Skeletal muscle tissue (tissue), 4 donors: Measurements from ENCODE around the gene PTPDC1. TPM values are rescaled to one million over a fixed set of nuclear protein-coding genes. Genes with fewer than 3 reads are reported as not detected.
A peak's percentile ranks its signal among the peaks of the same experiment; 100 is the strongest.

Experiments
- H3K27ac ChIP-seq: one replicate; pipeline ENCODE4 v1.7.0; 2013; ENCODE audit warnings: mild to moderate bottlenecking, low read depth, low read length, inconsistent platforms
- H3K27me3 ChIP-seq, 3 donors: one replicate each; pipeline ENCODE4 v1.7.0; 2013; ENCODE audit warnings: low read length in 3 of 3; ENCODE audit not compliant: control insufficient read depth in 3 of 3, insufficient read depth in 3 of 3
- H3K36me3 ChIP-seq, 3 donors: one replicate each; pipeline ENCODE4 v1.7.0; 2013; ENCODE audit warnings: low read length in 3 of 3; ENCODE audit not compliant: control insufficient read depth in 3 of 3, insufficient read depth in 3 of 3
- H3K4me1 ChIP-seq, 3 donors: one replicate each; pipeline ENCODE4 v1.7.0; 2013; ENCODE audit warnings: low read length in 3 of 3, mild to moderate bottlenecking in 3 of 3; ENCODE audit not compliant: control insufficient read depth in 3 of 3, insufficient read depth in 3 of 3
- H3K4me3 ChIP-seq, 3 donors: one replicate each; pipeline ENCODE4 v1.7.0; 2013; ENCODE audit warnings: low read length in 3 of 3
- H3K9ac ChIP-seq, 3 donors: one replicate each; pipeline ENCODE4 v1.7.0; 2013; ENCODE audit warnings: low read length in 3 of 3, mild to moderate bottlenecking in 3 of 3, moderate library complexity in 2 of 3, low read depth in 1 of 3
- H3K9me3 ChIP-seq, 3 donors: one replicate each; pipeline ENCODE4 v1.7.0; 2013; ENCODE audit warnings: low read length in 3 of 3; ENCODE audit not compliant: control insufficient read depth in 3 of 3
- total RNA-seq: library from RNA; depleted of rRNA; stranded (reverse); fragments of >200 nt; gene quantifications from one replicate; pipeline ENCODE4 v1.2.3, GENCODE V29; 2014
- donor health status: Osteomylitis.

The PTPDC1 gene
- total RNA-seq, 1 donor from 2014 or later: 11.0 TPM

- Histone ChIP-seq H3K9me3 (no peaks in the 10 kb centered on the region), H3K9ac (peak overlapping the region in 1 of 3 donors; percentile 17), H3K27me3 (no peaks in the 10 kb centered on the region), H3K4me3 (peak overlapping the region; percentile 32 to 63 (median 55)), H3K4me1 (peaks cover 21 to 29% (median 29%) of the 10 kb centered on the region in 3 donors), H3K36me3 (no peaks in the 10 kb centered on the region), H3K27ac (peak overlapping the region; percentile 74)
These were observed 55.6 kb downstream of the PTPDC1 start for GRCh38 chr9:94139672-94140417.

- Histone ChIP-seq H3K9me3 (no peaks in the 10 kb centered on the region), H3K27me3 (no peaks in the 10 kb centered on the region), H3K4me3 (peak overlapping the region; percentile 32 to 63 (median 55)), H3K4me1 (peaks cover 20 to 28% (median 26%) of the 10 kb centered on the region in 3 donors), H3K9ac (peak overlapping the region in 1 of 3 donors; percentile 17), H3K36me3 (no peaks in the 10 kb centered on the region), H3K27ac (peak overlapping the region; percentile 74)
These were observed 56.1 kb downstream of the PTPDC1 start for GRCh38 chr9:94140418-94140780.

GRCh38 chr9:94140791-94141790 lies 56.8 kb downstream of the PTPDC1 start:
- Histone ChIP-seq H3K27me3 (no peaks in the 10 kb centered on the region), H3K4me1 (peaks cover 20 to 28% (median 25%) of the 10 kb centered on the region in 3 donors), H3K9me3 (no peaks in the 10 kb centered on the region), H3K36me3 (no peaks in the 10 kb centered on the region), H3K9ac (no peak overlapping the region), H3K4me3 (peak overlapping the region in 1 of 3 donors; percentile 32), H3K27ac (peak overlapping the region; percentile 74)

- H3K4me1 ChIP-seq: peaks cover 20 to 28% (median 25%) of the 10 kb centered on the region in 3 donors
- H3K36me3 ChIP-seq: no peaks in the 10 kb centered on the region
- no peaks in the 10 kb centered on the region for H3K27me3 ChIP-seq
- H3K4me3 ChIP-seq: no peak overlapping the region
- no peak overlapping the region for H3K27ac ChIP-seq
- no peak overlapping the region for H3K9ac ChIP-seq
- no peaks in the 10 kb centered on the region for H3K9me3 ChIP-seq
These were observed 58.1 kb downstream of the PTPDC1 start for GRCh38 chr9:94142353-94142752.

DNA sequence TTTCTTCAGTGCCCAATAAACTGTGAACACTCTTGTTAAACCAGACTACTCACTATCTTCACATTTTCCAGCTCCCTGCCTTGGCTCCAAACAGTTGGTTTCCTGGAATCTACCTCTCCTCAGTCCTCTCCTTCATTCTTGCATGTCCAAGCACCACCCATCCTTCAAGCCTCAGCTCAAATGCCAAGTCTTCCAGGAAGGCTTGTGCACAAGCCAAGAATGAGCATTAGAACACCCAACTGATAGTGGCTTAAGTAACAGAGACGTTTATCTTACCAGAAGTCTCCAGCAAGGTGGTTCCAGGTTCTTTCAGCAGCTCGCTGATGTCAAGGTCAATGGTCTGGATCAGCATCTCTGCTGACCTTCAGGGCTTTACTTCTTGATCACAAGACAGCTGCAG lies 60.1 kb downstream of the PTPDC1 start:
- Histone ChIP-seq H3K4me1 (peaks cover 18 to 24% (median 22%) of the 10 kb centered on the region in 3 donors), H3K4me3 (no peak overlapping the region), H3K9me3 (no peaks in the 10 kb centered on the region), H3K9ac (no peak overlapping the region), H3K27ac (no peak overlapping the region), H3K36me3 (no peaks in the 10 kb centered on the region), H3K27me3 (no peaks in the 10 kb centered on the region)

- no peaks in the 10 kb centered on the region for H3K36me3 ChIP-seq
- H3K9me3 ChIP-seq: no peaks in the 10 kb centered on the region
- no peaks in the 10 kb centered on the region for H3K27me3 ChIP-seq
- no peak overlapping the region for H3K9ac ChIP-seq
- H3K4me1 ChIP-seq: peaks cover 8 to 17% (median 13%) of the 10 kb centered on the region in 3 donors
- H3K4me3 ChIP-seq: no peak overlapping the region
- no peak overlapping the region for H3K27ac ChIP-seq
These were observed 61.4 kb downstream of the PTPDC1 start for GRCh38 chr9:94145640-94146039.

DNA sequence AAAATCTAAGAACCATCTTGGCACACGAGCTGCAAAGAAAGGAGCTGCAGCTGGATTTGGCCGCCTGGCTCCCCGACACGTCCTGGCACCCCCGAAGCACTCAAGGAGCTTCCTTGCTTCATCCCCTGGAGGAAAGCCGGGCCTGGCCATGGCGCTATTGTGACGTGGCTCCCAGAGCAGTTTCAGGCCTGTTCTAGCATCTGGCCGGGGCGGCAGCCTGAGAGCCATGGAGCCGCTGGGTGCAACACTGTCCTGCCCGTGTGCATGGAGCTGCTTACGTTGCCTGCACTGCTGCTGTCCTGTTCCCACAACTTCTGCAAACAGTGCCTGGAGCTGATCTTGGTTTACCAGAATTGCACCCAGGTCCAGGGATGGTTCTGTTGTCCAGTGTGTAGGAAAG lies 63.5 kb downstream of the PTPDC1 start:
- no peaks in the 10 kb centered on the region for H3K36me3 ChIP-seq
- no peak overlapping the region for H3K9ac ChIP-seq
- peaks cover 0 to 5% (median 0%) of the 10 kb centered on the region in 3 donors for H3K4me1 ChIP-seq
- H3K9me3 ChIP-seq: no peaks in the 10 kb centered on the region
- H3K4me3 ChIP-seq: no peak overlapping the region
- H3K27ac ChIP-seq: no peak overlapping the region
- H3K27me3 ChIP-seq: peaks cover 0 to 3% (median 0%) of the 10 kb centered on the region in 3 donors

DNA sequence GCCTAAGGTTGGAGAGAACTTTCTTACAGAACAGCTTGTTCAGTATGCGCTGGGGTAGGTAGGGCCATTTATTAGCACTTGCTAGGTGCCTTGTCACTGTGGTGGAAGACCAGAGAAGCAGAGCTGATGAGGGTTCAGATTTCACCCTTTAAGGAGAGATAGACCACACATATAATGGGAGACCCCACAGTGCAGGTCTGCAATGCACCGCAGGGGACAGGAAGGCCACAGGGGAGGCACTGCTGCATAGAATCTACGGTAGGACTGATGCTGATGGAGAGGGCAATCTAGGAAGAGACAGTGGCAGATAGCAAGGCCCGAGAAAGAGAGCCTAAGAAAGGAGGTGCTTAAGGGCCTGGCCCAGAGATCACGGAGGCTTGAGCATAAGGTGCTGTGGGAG lies 64.2 kb downstream of the PTPDC1 start:
- no peak overlapping the region for H3K27ac ChIP-seq
- no peaks in the 10 kb centered on the region for H3K36me3 ChIP-seq
- no peaks in the 10 kb centered on the region for H3K9me3 ChIP-seq
- no peak overlapping the region for H3K4me3 ChIP-seq
- H3K4me1 ChIP-seq: peaks cover 0 to 5% (median 0%) of the 10 kb centered on the region in 3 donors
- H3K9ac ChIP-seq: no peak overlapping the region
- H3K27me3 ChIP-seq: peaks cover 0 to 3% (median 0%) of the 10 kb centered on the region in 3 donors

GRCh38 chr9:94149696-94150095 lies 65.4 kb downstream of the PTPDC1 start:
- no peak overlapping the region for H3K27ac ChIP-seq
- no peak overlapping the region for H3K4me3 ChIP-seq
- peaks cover 0 to 3% (median 0%) of the 10 kb centered on the region in 3 donors for H3K27me3 ChIP-seq
- H3K36me3 ChIP-seq: no peaks in the 10 kb centered on the region
- no peaks in the 10 kb centered on the region for H3K9me3 ChIP-seq
- peaks cover 0 to 5% (median 0%) of the 10 kb centered on the region in 3 donors for H3K4me1 ChIP-seq
- no peak overlapping the region for H3K9ac ChIP-seq
